ENCODE measurements around the gene MPC1L. TPM values are rescaled to one million over a fixed set of nuclear protein-coding genes. Genes with fewer than 3 reads are reported as not detected.
"Not testable (repeated sequence)": the region's sequence is repeated elsewhere in the genome, so short reads cannot be mapped to it uniquely, and the experiment has no call there.

The MPC1L gene
- total RNA-seq, 1 donor from 2014 or later: not detected

GRCh38 chrX:40582178-40582577 is 41.0 kb upstream of the MPC1L start:
- H3K36me3 ChIP-seq (ENCODE audit: control insufficient read depth in 3 of 3, insufficient read depth in 3 of 3, low read length in 3 of 3): not testable (repeated sequence)

GRCh38 chrX:40582811-40583210 is 40.4 kb upstream of the MPC1L start:
- Histone ChIP-seq H3K9ac (ENCODE audit: low read depth in 1 of 3, low read length in 3 of 3) (no peak overlapping the region), H3K4me3 (ENCODE audit: low read length in 3 of 3) (no peak overlapping the region), H3K4me1 (ENCODE audit: control insufficient read depth in 3 of 3, insufficient read depth in 3 of 3, low read length in 3 of 3) (peaks cover 5 to 9% (median 9%) of the 10 kb centered on the region in 3 donors), H3K36me3 (ENCODE audit: control insufficient read depth in 3 of 3, insufficient read depth in 3 of 3, low read length in 3 of 3) (no peaks in the 10 kb centered on the region), H3K27me3 (ENCODE audit: control insufficient read depth in 3 of 3, insufficient read depth in 3 of 3, low read length in 3 of 3) (no peaks in the 10 kb centered on the region), H3K27ac (ENCODE audit: low read depth, low read length) (no peak overlapping the region), H3K9me3 (ENCODE audit: control insufficient read depth in 3 of 3, low read length in 3 of 3) (no peaks in the 10 kb centered on the region)

More at GRCh38 chrX:40582178-40582577, 41.0 kb upstream of the MPC1L start:
- not testable (repeated sequence) for H3K9me3 ChIP-seq (ENCODE audit: control insufficient read depth in 3 of 3, low read length in 3 of 3); H3K4me1 ChIP-seq (ENCODE audit: control insufficient read depth in 3 of 3, insufficient read depth in 3 of 3, low read length in 3 of 3); H3K4me3 ChIP-seq (ENCODE audit: low read length in 3 of 3); H3K27ac ChIP-seq (ENCODE audit: low read depth, low read length); H3K9ac ChIP-seq (ENCODE audit: low read depth in 1 of 3, low read length in 3 of 3); H3K27me3 ChIP-seq (ENCODE audit: control insufficient read depth in 3 of 3, insufficient read depth in 3 of 3, low read length in 3 of 3)

- H3K27me3 ChIP-seq (ENCODE audit: control insufficient read depth in 3 of 3, insufficient read depth in 3 of 3, low read length in 3 of 3); H3K9me3 ChIP-seq (ENCODE audit: control insufficient read depth in 3 of 3, low read length in 3 of 3); H3K27ac ChIP-seq (ENCODE audit: low read depth, low read length); H3K4me1 ChIP-seq (ENCODE audit: control insufficient read depth in 3 of 3, insufficient read depth in 3 of 3, low read length in 3 of 3); H3K4me3 ChIP-seq (ENCODE audit: low read length in 3 of 3); H3K9ac ChIP-seq (ENCODE audit: low read depth in 1 of 3, low read length in 3 of 3): not testable (repeated sequence)
- peaks cover 0 to 14% (median 8%) of the 10 kb centered on the region in 3 donors for H3K36me3 ChIP-seq (ENCODE audit: control insufficient read depth in 3 of 3, insufficient read depth in 3 of 3, low read length in 3 of 3)
These were observed 35.6 kb upstream of the MPC1L start for GRCh38 chrX:40587623-40588022.

GRCh38 chrX:40589616-40590321 is 33.5 kb upstream of the MPC1L start:
- not testable (repeated sequence) for H3K9ac ChIP-seq (ENCODE audit: low read depth in 1 of 3, low read length in 3 of 3); H3K4me1 ChIP-seq (ENCODE audit: control insufficient read depth in 3 of 3, insufficient read depth in 3 of 3, low read length in 3 of 3); H3K27ac ChIP-seq (ENCODE audit: low read depth, low read length); H3K9me3 ChIP-seq (ENCODE audit: control insufficient read depth in 3 of 3, low read length in 3 of 3); H3K4me3 ChIP-seq (ENCODE audit: low read length in 3 of 3); H3K27me3 ChIP-seq (ENCODE audit: control insufficient read depth in 3 of 3, insufficient read depth in 3 of 3, low read length in 3 of 3)
- peaks cover 0 to 17% (median 14%) of the 10 kb centered on the region in 3 donors for H3K36me3 ChIP-seq (ENCODE audit: control insufficient read depth in 3 of 3, insufficient read depth in 3 of 3, low read length in 3 of 3)

- Histone ChIP-seq H3K9ac (ENCODE audit: low read depth in 1 of 3, low read length in 3 of 3) (no peak overlapping the region), H3K27me3 (ENCODE audit: control insufficient read depth in 3 of 3, insufficient read depth in 3 of 3, low read length in 3 of 3) (no peaks in the 10 kb centered on the region), H3K27ac (ENCODE audit: low read depth, low read length) (no peak overlapping the region), H3K4me1 (ENCODE audit: control insufficient read depth in 3 of 3, insufficient read depth in 3 of 3, low read length in 3 of 3) (no peaks in the 10 kb centered on the region), H3K9me3 (ENCODE audit: control insufficient read depth in 3 of 3, low read length in 3 of 3) (no peaks in the 10 kb centered on the region), H3K4me3 (ENCODE audit: low read length in 3 of 3) (no peak overlapping the region), H3K36me3 (ENCODE audit: control insufficient read depth in 3 of 3, insufficient read depth in 3 of 3, low read length in 3 of 3) (peaks cover 2 to 13% (median 10%) of the 10 kb centered on the region in 3 donors)
These were observed 19.8 kb upstream of the MPC1L start for GRCh38 chrX:40603446-40603845.

- H3K4me3 ChIP-seq (ENCODE audit: low read length in 3 of 3): no peak overlapping the region
- H3K36me3 ChIP-seq (ENCODE audit: control insufficient read depth in 3 of 3, insufficient read depth in 3 of 3, low read length in 3 of 3): peaks cover 0 to 4% (median 0%) of the 10 kb centered on the region in 3 donors
- H3K27ac ChIP-seq (ENCODE audit: low read depth, low read length): no peak overlapping the region
- no peaks in the 10 kb centered on the region for H3K27me3 ChIP-seq (ENCODE audit: control insufficient read depth in 3 of 3, insufficient read depth in 3 of 3, low read length in 3 of 3)
- H3K9ac ChIP-seq (ENCODE audit: low read depth in 1 of 3, low read length in 3 of 3): no peak overlapping the region
- H3K4me1 ChIP-seq (ENCODE audit: control insufficient read depth in 3 of 3, insufficient read depth in 3 of 3, low read length in 3 of 3): no peaks in the 10 kb centered on the region
- H3K9me3 ChIP-seq (ENCODE audit: control insufficient read depth in 3 of 3, low read length in 3 of 3): no peaks in the 10 kb centered on the region
These were observed 15.8 kb upstream of the MPC1L start for GRCh38 chrX:40607381-40607780.

GRCh38 chrX:40612511-40612910 is 10.7 kb upstream of the MPC1L start:
- H3K27me3 ChIP-seq (ENCODE audit: control insufficient read depth in 3 of 3, insufficient read depth in 3 of 3, low read length in 3 of 3): no peaks in the 10 kb centered on the region
- no peaks in the 10 kb centered on the region for H3K9me3 ChIP-seq (ENCODE audit: control insufficient read depth in 3 of 3, low read length in 3 of 3)
- no peak overlapping the region for H3K9ac ChIP-seq (ENCODE audit: low read depth in 1 of 3, low read length in 3 of 3)
- H3K4me3 ChIP-seq (ENCODE audit: low read length in 3 of 3): no peak overlapping the region
- no peaks in the 10 kb centered on the region for H3K4me1 ChIP-seq (ENCODE audit: control insufficient read depth in 3 of 3, insufficient read depth in 3 of 3, low read length in 3 of 3)
- H3K36me3 ChIP-seq (ENCODE audit: control insufficient read depth in 3 of 3, insufficient read depth in 3 of 3, low read length in 3 of 3): no peaks in the 10 kb centered on the region
- no peak overlapping the region for H3K27ac ChIP-seq (ENCODE audit: low read depth, low read length)

- Histone ChIP-seq H3K9ac (ENCODE audit: low read depth in 1 of 3, low read length in 3 of 3) (no peak overlapping the region), H3K27me3 (ENCODE audit: control insufficient read depth in 3 of 3, insufficient read depth in 3 of 3, low read length in 3 of 3) (no peaks in the 10 kb centered on the region), H3K9me3 (ENCODE audit: control insufficient read depth in 3 of 3, low read length in 3 of 3) (no peaks in the 10 kb centered on the region), H3K27ac (ENCODE audit: low read depth, low read length) (no peak overlapping the region), H3K4me1 (ENCODE audit: control insufficient read depth in 3 of 3, insufficient read depth in 3 of 3, low read length in 3 of 3) (no peaks in the 10 kb centered on the region), H3K4me3 (ENCODE audit: low read length in 3 of 3) (no peak overlapping the region), H3K36me3 (ENCODE audit: control insufficient read depth in 3 of 3, insufficient read depth in 3 of 3, low read length in 3 of 3) (no peaks in the 10 kb centered on the region)
These were observed 7.3 kb upstream of the MPC1L start for GRCh38 chrX:40615976-40616375.

- no peak overlapping the region for H3K4me3 ChIP-seq (ENCODE audit: low read length in 3 of 3)
- H3K36me3 ChIP-seq (ENCODE audit: control insufficient read depth in 3 of 3, insufficient read depth in 3 of 3, low read length in 3 of 3): no peaks in the 10 kb centered on the region
- no peaks in the 10 kb centered on the region for H3K27me3 ChIP-seq (ENCODE audit: control insufficient read depth in 3 of 3, insufficient read depth in 3 of 3, low read length in 3 of 3)
- H3K9me3 ChIP-seq (ENCODE audit: control insufficient read depth in 3 of 3, low read length in 3 of 3): no peaks in the 10 kb centered on the region
- H3K27ac ChIP-seq (ENCODE audit: low read depth, low read length): no peak overlapping the region
- H3K9ac ChIP-seq (ENCODE audit: low read depth in 1 of 3, low read length in 3 of 3): no peak overlapping the region
- H3K4me1 ChIP-seq (ENCODE audit: control insufficient read depth in 3 of 3, insufficient read depth in 3 of 3, low read length in 3 of 3): no peaks in the 10 kb centered on the region
These were observed 5.7 kb upstream of the MPC1L start for GRCh38 chrX:40617566-40617965.

GRCh38 chrX:40622479-40623138 is 619 bp upstream of the MPC1L start:
- Histone ChIP-seq H3K36me3 (ENCODE audit: control insufficient read depth in 3 of 3, insufficient read depth in 3 of 3, low read length in 3 of 3) (peaks cover 0 to 4% (median 0%) of the 10 kb centered on the region in 3 donors), H3K27me3 (ENCODE audit: control insufficient read depth in 3 of 3, insufficient read depth in 3 of 3, low read length in 3 of 3) (no peaks in the 10 kb centered on the region), H3K4me1 (ENCODE audit: control insufficient read depth in 3 of 3, insufficient read depth in 3 of 3, low read length in 3 of 3) (no peaks in the 10 kb centered on the region), H3K9ac (ENCODE audit: low read depth in 1 of 3, low read length in 3 of 3) (no peak overlapping the region), H3K27ac (ENCODE audit: low read depth, low read length) (no peak overlapping the region), H3K9me3 (ENCODE audit: control insufficient read depth in 3 of 3, low read length in 3 of 3) (peaks cover 0 to 6% (median 0%) of the 10 kb centered on the region in 3 donors), H3K4me3 (ENCODE audit: low read length in 3 of 3) (no peak overlapping the region)

Data from skeletal muscle tissue (tissue), 4 donors.